HUES6 (cell line): ENCODE measurements around the gene RAB1B.
"Not testable (repeated sequence)": the region's sequence is repeated elsewhere in the genome, so short reads cannot be mapped to it uniquely, and the experiment has no call there.

Source experiments
- H3K27ac ChIP-seq: 2 replicates; pipeline ENCODE4 v1.7.0; 2013; ENCODE audit warnings: low read depth, mild to moderate bottlenecking, low read length, inconsistent platforms
- H3K27me3 ChIP-seq: 2 replicates; pipeline ENCODE4 v1.6.1; 2013; ENCODE audit warnings: low read length; ENCODE audit not compliant: control insufficient read depth, insufficient read depth
- H3K36me3 ChIP-seq: 2 replicates; pipeline ENCODE4 v1.6.1; 2013; ENCODE audit warnings: low read length; ENCODE audit not compliant: control insufficient read depth, insufficient read depth
- H3K4me1 ChIP-seq: 2 replicates; pipeline ENCODE4 v1.6.1; 2013; ENCODE audit warnings: low read length; ENCODE audit not compliant: control insufficient read depth, insufficient read depth
- H3K4me3 ChIP-seq: 2 replicates; pipeline ENCODE4 v1.5.1; 2013; ENCODE audit warnings: low read depth, low read length
- H3K9ac ChIP-seq: one replicate; pipeline ENCODE4 v1.6.1; 2013; ENCODE audit warnings: mild to moderate bottlenecking, low read length
- H3K9me3 ChIP-seq: 2 replicates; pipeline ENCODE4 v1.6.1; 2013; ENCODE audit warnings: low read depth, low read length; ENCODE audit not compliant: control insufficient read depth, insufficient read depth

The RAB1B gene

GRCh38 chr11:66292543-66293332 is 24.3 kb downstream of the RAB1B start:
- H3K27ac ChIP-seq = no peak overlapping the region
- H3K4me3 ChIP-seq = peak overlapping the region; percentile 64
- H3K27me3 ChIP-seq = peaks cover 57% of the 10 kb centered on the region
- H3K9ac ChIP-seq = no peak overlapping the region
- no peaks in the 10 kb centered on the region for H3K9me3 ChIP-seq
- H3K4me1 ChIP-seq = peaks cover 18% of the 10 kb centered on the region
- no peaks in the 10 kb centered on the region for H3K36me3 ChIP-seq

DNA sequence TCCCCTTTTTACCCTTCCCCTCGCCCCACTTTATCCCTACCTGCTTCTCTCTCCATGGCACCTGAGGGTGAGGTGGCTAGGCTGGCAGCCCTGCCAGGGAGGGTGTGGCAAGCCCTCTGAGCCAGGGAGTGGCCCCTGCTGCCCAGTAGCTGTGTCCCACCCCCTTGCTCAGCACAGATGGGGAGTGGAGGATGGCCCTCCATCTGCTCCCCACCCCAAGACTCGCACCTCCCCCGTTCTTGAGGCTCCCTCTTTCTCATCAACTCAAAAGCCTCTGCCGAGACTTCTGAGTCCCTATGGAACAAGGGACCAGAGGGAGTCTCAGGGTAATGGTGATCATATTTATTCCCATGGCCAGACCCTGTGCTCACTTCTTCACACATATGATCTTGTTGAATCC is 24.9 kb downstream of the RAB1B start:
- Histone ChIP-seq H3K9me3 (no peaks in the 10 kb centered on the region), H3K27me3 (peaks cover 57% of the 10 kb centered on the region), H3K36me3 (no peaks in the 10 kb centered on the region), H3K27ac (no peak overlapping the region), H3K4me1 (peaks cover 13% of the 10 kb centered on the region), H3K4me3 (no peak overlapping the region), H3K9ac (no peak overlapping the region)

DNA sequence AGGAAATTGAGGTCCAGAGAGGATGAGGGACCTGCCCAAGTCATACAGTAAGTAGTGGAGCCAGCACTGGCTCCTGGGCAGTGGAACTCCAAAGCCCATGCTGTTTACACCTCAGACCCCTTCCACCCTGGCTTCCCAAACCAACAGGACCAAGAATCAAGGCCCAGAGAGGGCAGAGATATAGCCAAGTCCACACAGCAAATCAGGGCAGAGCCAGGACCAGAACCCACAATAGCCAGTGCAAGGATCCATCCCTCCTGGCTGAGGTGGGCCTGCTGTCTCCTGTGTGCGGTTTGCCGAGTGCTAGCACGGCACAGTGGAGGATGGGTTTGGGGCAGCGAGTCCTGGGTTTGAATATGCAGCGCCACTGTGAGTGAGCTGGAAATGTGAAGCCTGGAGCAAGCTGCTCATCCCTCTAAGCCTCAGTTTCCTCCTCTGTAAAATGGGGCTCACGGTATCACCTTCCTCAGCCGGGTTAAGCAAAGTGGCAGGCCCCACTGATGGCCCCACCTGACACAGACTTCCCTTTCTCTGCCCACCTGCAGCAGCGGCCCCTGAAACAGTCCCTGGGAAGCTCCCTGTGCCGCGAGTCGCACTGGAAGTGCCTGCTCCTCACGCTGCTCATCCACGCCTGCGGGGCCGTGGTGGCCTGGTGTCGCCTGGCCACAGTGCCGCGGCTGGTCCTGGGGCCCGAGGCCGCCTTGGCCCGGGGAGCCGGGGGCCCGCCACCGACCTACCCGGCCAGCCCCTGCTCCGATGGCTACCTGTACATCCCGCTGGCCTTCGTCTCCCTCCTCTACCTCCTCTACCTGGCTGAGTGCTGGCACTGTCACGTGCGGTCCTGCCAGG is 25.6 kb downstream of the RAB1B start:
- no peak overlapping the region for H3K27ac ChIP-seq
- H3K4me1 ChIP-seq = peaks cover 13% of the 10 kb centered on the region
- H3K9ac ChIP-seq = no peak overlapping the region
- H3K36me3 ChIP-seq = no peaks in the 10 kb centered on the region
- H3K27me3 ChIP-seq = peaks cover 57% of the 10 kb centered on the region
- no peaks in the 10 kb centered on the region for H3K9me3 ChIP-seq
- no peak overlapping the region for H3K4me3 ChIP-seq

DNA sequence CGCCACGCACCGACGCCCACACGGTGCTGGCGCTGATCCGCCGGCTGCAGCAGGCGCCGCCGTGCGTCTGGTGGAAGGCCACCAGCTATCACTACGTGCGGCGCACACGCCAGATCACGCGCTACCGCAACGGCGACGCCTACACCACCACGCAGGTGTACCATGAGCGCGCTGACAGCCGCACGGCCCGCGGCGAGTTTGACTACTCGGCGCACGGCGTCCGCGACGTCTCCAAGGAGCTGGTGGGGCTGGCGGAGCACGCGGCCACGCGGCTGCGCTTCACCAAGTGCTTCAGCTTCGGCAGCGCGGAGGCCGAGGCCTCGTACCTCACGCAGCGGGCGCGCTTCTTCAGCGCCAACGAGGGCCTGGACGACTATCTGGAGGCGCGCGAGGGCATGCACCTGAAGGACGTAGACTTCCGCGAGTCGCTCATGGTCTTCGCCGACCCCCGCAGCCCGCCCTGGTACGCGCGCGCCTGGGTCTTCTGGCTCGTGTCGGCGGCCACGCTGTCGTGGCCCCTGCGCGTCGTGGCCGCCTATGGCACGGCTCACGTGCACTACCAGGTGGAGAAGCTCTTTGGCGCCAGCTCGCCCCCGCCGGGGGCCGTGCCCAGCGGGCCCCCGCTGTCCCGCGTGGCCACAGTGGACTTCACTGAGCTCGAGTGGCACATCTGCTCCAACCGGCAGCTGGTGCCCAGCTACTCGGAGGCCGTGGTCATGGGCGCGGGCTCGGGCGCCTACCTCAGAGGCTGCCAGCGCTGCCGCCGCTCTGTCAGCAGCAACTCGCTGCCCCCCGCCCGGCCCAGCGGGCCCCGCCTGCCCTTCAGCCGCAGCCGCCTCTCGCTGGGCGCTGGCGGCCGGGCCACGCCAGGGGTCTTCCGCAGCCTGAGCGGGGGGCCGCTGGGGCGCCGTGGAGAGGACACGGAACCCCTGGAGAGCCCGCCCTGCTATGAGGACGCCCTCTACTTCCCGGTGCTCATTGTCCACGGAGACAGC is 26.5 kb downstream of the RAB1B start:
- no peaks in the 10 kb centered on the region for H3K36me3 ChIP-seq
- no peak overlapping the region for H3K4me3 ChIP-seq
- H3K9ac ChIP-seq = no peak overlapping the region
- H3K4me1 ChIP-seq = peaks cover 10% of the 10 kb centered on the region
- H3K27me3 ChIP-seq = peaks cover 53% of the 10 kb centered on the region
- H3K9me3 ChIP-seq = no peaks in the 10 kb centered on the region
- H3K27ac ChIP-seq = no peak overlapping the region

DNA sequence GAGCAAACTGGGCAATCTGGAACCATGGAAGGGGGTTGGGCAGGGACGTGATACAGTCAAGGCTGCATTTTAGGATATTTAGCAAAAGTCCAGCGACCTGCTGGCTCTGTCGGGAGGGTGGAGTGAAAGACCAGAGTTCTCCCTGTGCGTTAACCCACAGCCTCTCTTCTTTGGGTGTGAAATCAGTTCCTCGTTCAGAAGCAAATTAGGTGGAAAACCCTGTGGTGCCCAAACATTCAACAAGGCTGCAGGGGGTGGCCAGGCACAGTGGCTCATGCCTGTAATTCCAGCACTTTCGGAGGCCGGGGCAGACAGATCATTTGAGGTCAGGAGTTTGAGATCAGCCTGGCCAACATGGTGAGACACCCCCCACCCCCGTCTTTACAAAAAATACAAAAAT is 29.2 kb downstream of the RAB1B start:
- Histone ChIP-seq H3K9me3 (no peaks in the 10 kb centered on the region), H3K36me3 (no peaks in the 10 kb centered on the region), H3K9ac (no peak overlapping the region), H3K27ac (no peak overlapping the region), H3K27me3 (peaks cover 26% of the 10 kb centered on the region), H3K4me3 (no peak overlapping the region), H3K4me1 (peaks cover 6% of the 10 kb centered on the region; the same call in 1 of the 2 replicates)

DNA sequence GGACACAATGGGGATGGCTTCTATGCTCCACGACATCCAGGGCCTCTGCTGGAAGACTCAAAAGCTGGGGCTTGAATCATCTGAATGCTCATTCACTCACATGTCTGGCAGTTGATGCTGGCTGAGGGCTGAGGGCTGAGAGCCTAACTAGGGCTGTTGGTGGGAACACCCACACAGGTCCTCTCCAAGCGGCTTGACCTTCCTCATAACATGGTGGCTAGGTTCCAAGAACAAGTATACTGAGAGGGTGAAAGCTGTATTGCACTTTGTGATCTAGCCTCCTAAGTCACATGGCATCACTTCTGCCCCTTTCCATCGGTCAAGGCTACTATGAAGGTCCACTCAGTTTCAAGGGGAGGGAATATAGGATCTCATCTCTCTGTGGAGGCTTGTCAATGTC is 30.7 kb downstream of the RAB1B start:
- no peak overlapping the region for H3K4me3 ChIP-seq
- H3K27ac ChIP-seq = no peak overlapping the region
- H3K9ac ChIP-seq = no peak overlapping the region
- peaks cover 11% of the 10 kb centered on the region; the same call in 1 of the 2 replicates for H3K27me3 ChIP-seq
- no peaks in the 10 kb centered on the region for H3K36me3 ChIP-seq
- no peaks in the 10 kb centered on the region for H3K9me3 ChIP-seq
- H3K4me1 ChIP-seq = peaks cover 6% of the 10 kb centered on the region; the same call in 1 of the 2 replicates

DNA sequence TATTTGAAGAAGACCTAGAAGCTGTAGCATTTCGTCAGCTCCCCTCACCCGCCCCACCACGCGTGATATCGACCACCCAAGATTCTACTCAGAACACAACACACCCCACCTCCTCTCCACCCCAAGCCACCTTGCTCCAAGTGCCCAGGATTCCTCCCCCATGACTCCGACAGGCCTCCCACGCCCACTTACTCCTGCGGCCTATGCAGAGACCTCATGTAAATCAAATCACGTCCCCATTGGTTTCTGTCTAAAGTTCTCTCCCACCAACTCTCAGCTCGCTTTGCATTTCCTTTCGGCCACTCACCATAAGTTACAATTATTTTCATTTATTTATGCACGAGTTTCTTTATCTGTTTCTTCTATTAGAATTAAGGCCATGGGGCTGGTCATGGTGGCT is 34.2 kb downstream of the RAB1B start:
- Histone ChIP-seq H3K9me3 (no peaks in the 10 kb centered on the region), H3K27ac (no peak overlapping the region), H3K36me3 (no peaks in the 10 kb centered on the region), H3K9ac (no peak overlapping the region), H3K4me1 (peaks cover under 1% of the 10 kb centered on the region; the same call in 1 of the 2 replicates), H3K27me3 (no peaks in the 10 kb centered on the region; the same call in 1 of the 2 replicates), H3K4me3 (no peak overlapping the region)

DNA sequence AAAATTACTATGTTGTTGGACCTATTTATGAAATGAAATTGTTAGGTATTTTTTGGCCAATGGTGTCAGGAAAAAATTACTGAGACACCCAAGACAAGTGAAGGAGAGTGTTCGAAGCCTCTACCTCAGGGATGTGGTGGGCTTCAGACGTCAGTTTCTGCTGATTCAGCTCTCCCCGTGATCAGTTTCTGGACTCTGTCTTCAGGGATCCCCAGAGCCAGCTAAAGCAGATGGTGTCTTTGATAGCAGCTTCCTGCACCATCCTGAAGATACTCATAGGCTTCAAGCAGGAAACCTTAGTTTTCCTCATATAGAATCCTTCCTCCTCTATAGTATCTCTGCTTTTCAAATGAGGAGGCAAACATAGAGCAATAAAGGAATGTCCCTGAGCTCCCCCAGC is 41.0 kb downstream of the RAB1B start:
- no peak overlapping the region for H3K27ac ChIP-seq
- H3K4me1 ChIP-seq = peaks cover 13% of the 10 kb centered on the region
- H3K27me3 ChIP-seq = no peaks in the 10 kb centered on the region
- H3K9ac ChIP-seq = no peak overlapping the region
- no peak overlapping the region for H3K4me3 ChIP-seq
- no peaks in the 10 kb centered on the region for H3K9me3 ChIP-seq
- H3K36me3 ChIP-seq = no peaks in the 10 kb centered on the region

DNA sequence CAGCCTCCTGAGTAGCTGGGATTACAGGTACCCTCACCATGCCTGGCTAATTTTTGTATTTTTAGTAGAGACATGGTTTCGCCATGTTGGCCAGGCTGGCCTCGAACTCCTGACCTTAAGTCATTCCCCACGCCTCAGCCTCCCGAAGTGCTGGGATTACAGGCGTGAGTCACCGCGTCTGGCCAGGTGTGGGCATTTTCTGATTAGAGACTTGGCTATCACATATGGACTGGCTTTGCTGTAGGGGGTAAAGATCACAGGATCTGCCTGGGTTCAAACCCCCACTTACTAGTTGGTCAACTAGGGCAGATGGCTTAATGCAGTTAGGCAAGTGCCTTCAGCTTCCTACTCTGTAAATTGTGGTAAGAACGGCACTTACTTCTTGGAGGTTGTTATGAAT is 41.9 kb downstream of the RAB1B start:
- H3K9me3 ChIP-seq = no peaks in the 10 kb centered on the region
- H3K27me3 ChIP-seq = no peaks in the 10 kb centered on the region; the same call in 1 of the 2 replicates
- H3K9ac ChIP-seq = no peak overlapping the region
- H3K4me3 ChIP-seq = no peak overlapping the region
- no peak overlapping the region for H3K27ac ChIP-seq
- no peaks in the 10 kb centered on the region for H3K36me3 ChIP-seq
- peaks cover 13% of the 10 kb centered on the region for H3K4me1 ChIP-seq

DNA sequence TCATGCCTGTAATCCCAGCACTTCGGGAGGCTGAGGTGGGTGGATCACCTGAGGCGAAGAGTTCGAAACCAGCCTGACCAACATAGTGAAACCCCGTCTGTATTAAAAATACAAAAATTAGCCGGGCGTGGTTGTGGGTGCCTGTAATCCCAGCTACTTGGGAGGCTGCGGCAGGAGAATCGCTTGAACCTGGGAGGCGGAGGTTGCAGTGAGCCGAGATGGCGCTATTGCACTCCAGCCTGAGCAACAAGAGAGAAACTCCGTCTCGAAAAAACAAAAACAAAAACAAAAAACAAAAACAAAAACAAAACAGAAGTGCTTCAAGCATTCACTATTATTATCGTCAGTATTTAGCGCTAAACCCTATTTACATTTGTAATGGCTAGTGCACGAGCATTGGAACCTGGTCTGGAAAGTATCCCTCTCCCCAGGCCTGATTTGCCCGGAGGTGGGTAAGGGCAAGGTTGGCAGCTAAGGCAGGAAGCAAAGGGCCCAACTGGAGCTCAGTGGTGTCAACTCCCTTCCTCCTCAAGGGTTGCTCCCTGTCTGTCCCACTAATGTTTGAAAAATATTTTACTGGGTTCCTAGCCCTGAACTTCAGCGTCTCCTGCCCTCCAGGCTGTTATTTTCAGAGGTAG is 42.5 kb downstream of the RAB1B start:
- H3K4me1 ChIP-seq = peaks cover 13% of the 10 kb centered on the region
- H3K4me3 ChIP-seq, H3K9me3 ChIP-seq, H3K9ac ChIP-seq, H3K36me3 ChIP-seq, H3K27me3 ChIP-seq, H3K27ac ChIP-seq: not testable (repeated sequence)
